Neuronal stem cell (in vitro differentiated cells): ENCODE measurements around the gene UNK.

Experiments
- DNase-seq: peaks from one replicate; pipeline ENCODE4 v3.0.0-alpha.2; 2013; ENCODE audit warnings: low spot score
- H2AFZ ChIP-seq: one replicate; pipeline ENCODE4 v1.6.1; 2013; ENCODE audit warnings: mild to moderate bottlenecking, low read length, inconsistent platforms
- H2AK5ac ChIP-seq: 2 replicates; pipeline ENCODE4 v1.6.1; 2013; ENCODE audit warnings: low read depth, mild to moderate bottlenecking, inconsistent platforms, low read length, moderate library complexity, mixed read lengths
- H2BK120ac ChIP-seq: 2 replicates; pipeline ENCODE4 v1.6.1; 2013; ENCODE audit warnings: low read depth, mild to moderate bottlenecking, inconsistent platforms, low read length, moderate library complexity, mixed read lengths
- H2BK12ac ChIP-seq: one replicate; pipeline ENCODE4 v1.6.1; 2013; ENCODE audit warnings: low read length, inconsistent platforms
- H2BK15ac ChIP-seq: 2 replicates; pipeline ENCODE4 v1.6.1; 2013; ENCODE audit warnings: mild to moderate bottlenecking, low read length, inconsistent platforms, mixed read lengths
- H2BK5ac ChIP-seq: one replicate; pipeline ENCODE4 v1.6.1; 2013; ENCODE audit warnings: inconsistent platforms, mild to moderate bottlenecking, low read length, moderate library complexity
- H3K14ac ChIP-seq: one replicate; pipeline ENCODE4 v1.6.1; 2013; ENCODE audit warnings: low read length, inconsistent platforms
- H3K18ac ChIP-seq: 2 replicates; pipeline ENCODE4 v1.6.1; 2013; ENCODE audit warnings: low read length, inconsistent platforms
- H3K23ac ChIP-seq: 2 replicates; pipeline ENCODE4 v1.6.1; 2013; ENCODE audit warnings: low read depth, mild to moderate bottlenecking, mixed read lengths, low read length, inconsistent platforms; ENCODE audit not compliant: poor library complexity
- H3K27ac ChIP-seq: replicated peaks from 3 replicates; pipeline ENCODE4 v1.5.1; 2013; ENCODE audit warnings: low read length, inconsistent platforms
- H3K27me3 ChIP-seq, 3 experiments: 2 replicates each; pipeline ENCODE4 v1.6.1; 2013; ENCODE audit warnings: low read length in 3 of 3, mild to moderate bottlenecking in 2 of 3, inconsistent platforms in 1 of 3, low read depth in 1 of 3, mixed read lengths in 1 of 3, moderate library complexity in 1 of 3; ENCODE audit not compliant: control insufficient read depth in 3 of 3, insufficient read depth in 3 of 3
- H3K36me3 ChIP-seq, 2 donors: replicated peaks in 1 of 2; 2 replicates each; pipeline ENCODE4 v1.6.1; 2013; ENCODE audit warnings: low read length in 2 of 2; ENCODE audit not compliant: control insufficient read depth in 2 of 2, insufficient read depth in 2 of 2
- H3K4ac ChIP-seq: 2 replicates; pipeline ENCODE4 v1.6.1; 2013; ENCODE audit warnings: inconsistent platforms, mild to moderate bottlenecking, low read length, moderate library complexity
- H3K4me1 ChIP-seq, 2 donors: 1 replicate in 1 of 2; 2 replicates in 1 of 2; pipeline ENCODE4 v1.6.1; 2013; ENCODE audit warnings: low read length in 2 of 2, low read depth in 1 of 2; ENCODE audit not compliant: control insufficient read depth in 2 of 2, insufficient read depth in 1 of 2
- H3K4me2 ChIP-seq: one replicate; pipeline ENCODE4 v1.6.1; 2013; ENCODE audit warnings: mild to moderate bottlenecking, low read length, inconsistent platforms; ENCODE audit not compliant: insufficient read depth, poor library complexity, severe bottlenecking
- H3K4me3 ChIP-seq, 2 donors: 2 replicates each; pipeline ENCODE4 v1.5.1; 2013; ENCODE audit warnings: low read length in 2 of 2, mild to moderate bottlenecking in 2 of 2, inconsistent platforms in 1 of 2, moderate library complexity in 1 of 2
- H3K79me1 ChIP-seq: one replicate; pipeline ENCODE4 v1.6.1; 2013; ENCODE audit warnings: low read depth, mild to moderate bottlenecking, inconsistent platforms, low read length, moderate library complexity
- H3K9ac ChIP-seq: one replicate; pipeline ENCODE4 v1.6.1; 2013; ENCODE audit warnings: mild to moderate bottlenecking, low read depth, low read length, inconsistent platforms; ENCODE audit not compliant: poor library complexity
- H3K9me3 ChIP-seq, 2 donors: replicated peaks in 1 of 2; 2 replicates each; pipeline versions ENCODE3 to v1.6.1; 2013; ENCODE audit warnings: low read length in 2 of 2, mild to moderate bottlenecking in 2 of 2, inconsistent platforms in 1 of 2, low read depth in 1 of 2, mixed read lengths in 1 of 2, moderate library complexity in 1 of 2; ENCODE audit not compliant: control insufficient read depth in 2 of 2, insufficient read depth in 1 of 2
- H4K8ac ChIP-seq: one replicate; pipeline ENCODE4 v1.6.1; 2013; ENCODE audit warnings: low read depth, mild to moderate bottlenecking, inconsistent platforms, low read length, moderate library complexity
- H4K91ac ChIP-seq: one replicate; pipeline ENCODE4 v1.6.1; 2013; ENCODE audit warnings: low read length, low read depth, mild to moderate bottlenecking, inconsistent platforms; ENCODE audit not compliant: poor library complexity
- WGBS, 2 donors: extraction: QIAGEN DNeasy Blood & Tissue Kit; methylation state at CpG; one replicate each; pipeline ENCODE4 v1.1.7; 2013; ENCODE audit warnings: missing lambda C conversion rate in 2 of 2, mixed read lengths in 1 of 2; ENCODE audit not compliant: insufficient read length in 2 of 2, insufficient replicate concordance in 1 of 2; ENCODE audit errors: extremely low coverage in 2 of 2; 5-methylcytosine and 5-hydroxymethylcytosine counted together

The UNK gene

DNA sequence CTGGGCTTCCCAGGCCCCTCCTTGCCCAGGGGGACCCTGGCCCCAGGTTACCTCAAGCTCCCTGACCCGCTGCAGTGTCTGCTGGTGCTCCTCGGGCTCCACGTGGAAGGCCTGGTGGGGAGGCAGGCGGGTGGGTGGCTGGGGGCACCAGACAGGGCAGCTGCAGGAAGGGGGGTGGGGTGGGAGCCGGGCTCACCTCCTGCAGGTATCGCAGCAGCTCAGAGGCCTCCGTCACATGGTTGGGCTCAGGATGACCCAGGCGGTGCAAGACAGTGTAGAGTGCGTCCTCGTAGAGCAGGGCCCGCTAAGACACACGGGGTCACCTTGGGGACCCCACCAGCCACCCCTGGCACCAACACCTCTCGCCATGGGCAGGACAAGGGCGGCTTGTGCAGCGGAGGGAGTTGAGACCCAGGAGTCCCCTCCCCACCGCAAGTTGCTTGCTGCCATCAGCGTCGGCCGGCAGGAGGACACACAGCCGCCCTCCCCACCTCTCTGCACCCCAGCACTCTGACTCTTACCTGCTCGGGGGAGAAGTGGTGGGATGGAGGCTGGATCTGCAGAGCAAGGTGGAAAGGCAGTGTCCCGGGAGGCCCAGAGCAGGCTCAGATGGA lies 58.5 kb downstream of the UNK start:
- no peak overlapping the region for H3K27ac ChIP-seq
- H3K4me1 ChIP-seq: peaks cover 5 to 6% of the 10 kb centered on the region in 2 donors
- WGBS, 2 donors: no CpG with 5 or more reads among the region's 22 CpGs
- no peaks in the 10 kb centered on the region for H3K9me3 ChIP-seq
- H3K27me3 ChIP-seq: no peaks in the 10 kb centered on the region
- peaks cover 21 to 23% of the 10 kb centered on the region in 2 donors for H3K36me3 ChIP-seq
- H3K14ac ChIP-seq: no peak overlapping the region
- no peaks in the 10 kb centered on the region for H3K79me1 ChIP-seq
- no peak overlapping the region for H3K4me2 ChIP-seq
- H3K23ac ChIP-seq: no peak overlapping the region
- no peak overlapping the region for H2AFZ ChIP-seq
- peak overlapping the region; percentile 83 for H2BK15ac ChIP-seq
- H2AK5ac ChIP-seq: peak overlapping the region; percentile 86
- H3K9ac ChIP-seq: peak overlapping the region; percentile 50
- H3K4me3 ChIP-seq: no peak overlapping the region
- peak overlapping the region; percentile 13 for H3K18ac ChIP-seq
- H2BK12ac ChIP-seq: peak overlapping the region; percentile 41
- H2BK120ac ChIP-seq: no peak overlapping the region
- no peak overlapping the region for H4K8ac ChIP-seq
- no peak for DNase-seq
- H4K91ac ChIP-seq: peak overlapping the region; percentile 89
- H3K4ac ChIP-seq: no peak overlapping the region
- H2BK5ac ChIP-seq: no peak overlapping the region

- Histone ChIP-seq H3K14ac (peak within 1 kb of the TSS; percentile 63), H3K4me1 (peaks cover 5 to 6% of the 10 kb centered on the region in 2 donors), H3K18ac (peak within 1 kb of the TSS; percentile 92), H4K91ac (peak within 1 kb of the TSS; percentile 89), H3K4me2 (no peak within 1 kb of the TSS), H3K27ac (no peak within 1 kb of the TSS), H4K8ac (no peak within 1 kb of the TSS), H2BK120ac (peak within 1 kb of the TSS; percentile 72), H3K4me3 (peak within 1 kb of the TSS in 1 of 2 donors; percentile 12), H2BK12ac (no peak within 1 kb of the TSS), H3K9ac (peak within 1 kb of the TSS; percentile 70), H3K4ac (peak within 1 kb of the TSS; percentile 23), H2BK15ac (peak within 1 kb of the TSS; percentile 83), H3K36me3 (peaks cover 25 to 30% of the 10 kb centered on the region in 2 donors), H3K79me1 (no peaks in the 10 kb centered on the region), H3K27me3 (no peaks in the 10 kb centered on the region), H3K9me3 (no peaks in the 10 kb centered on the region), H2BK5ac (peak within 1 kb of the TSS; percentile 53), H2AK5ac (peak within 1 kb of the TSS; percentile 86), H2AFZ (no peak within 1 kb of the TSS), H3K23ac (peak within 1 kb of the TSS; percentile 97)
- no peak for DNase-seq
- WGBS, 2 donors: no CpG with 5 or more reads among the region's 35 CpGs
Measured at GRCh38 chr17:75843577-75844529, 59.2 kb downstream of the UNK start, which contains the start of gene UNC13D. TSS of gene UNC13D (minus strand) at chr17:75844404. CDS start at chr17:75844337, 67 bp downstream.

DNA sequence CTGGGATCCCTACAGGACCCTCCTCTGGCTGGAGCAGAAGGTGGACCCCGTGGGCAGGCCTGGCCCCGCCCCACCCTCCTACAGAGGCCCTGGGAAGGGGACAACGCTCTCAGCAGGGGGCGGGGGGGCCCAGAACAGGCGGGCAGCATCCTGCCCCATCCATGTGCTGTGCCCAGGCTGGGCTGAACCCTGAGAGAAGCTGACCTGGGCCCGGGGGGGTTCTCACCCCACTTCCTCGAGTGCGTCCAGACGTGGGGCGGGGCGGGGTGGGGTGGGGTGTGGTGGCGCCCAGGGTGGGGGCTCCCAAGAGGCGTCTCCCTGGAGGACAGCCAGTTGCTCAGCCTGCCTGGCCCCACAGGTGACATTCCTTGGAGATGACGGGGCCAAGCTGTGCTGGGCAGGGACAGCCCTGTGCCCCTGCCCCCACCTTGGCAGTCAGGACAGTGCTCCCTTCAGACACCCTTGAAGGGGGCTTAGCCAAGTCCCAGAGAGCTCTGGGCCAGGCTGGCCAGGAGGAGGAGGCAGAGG lies 60.0 kb downstream of the UNK start:
- Histone ChIP-seq H3K9me3 (no peaks in the 10 kb centered on the region), H2BK15ac (no peak overlapping the region), H3K27me3 (no peaks in the 10 kb centered on the region), H3K9ac (peak overlapping the region; percentile 64), H2AFZ (no peak overlapping the region), H4K8ac (no peak overlapping the region), H3K14ac (no peak overlapping the region), H3K4me1 (peaks cover 5 to 6% of the 10 kb centered on the region in 2 donors), H3K27ac (no peak overlapping the region), H4K91ac (no peak overlapping the region), H3K18ac (peak overlapping the region; percentile 53), H2BK5ac (peak overlapping the region; percentile 53), H3K79me1 (no peaks in the 10 kb centered on the region), H2BK120ac (no peak overlapping the region), H3K4me3 (no peak overlapping the region), H3K36me3 (peaks cover 28 to 38% of the 10 kb centered on the region in 2 donors), H2BK12ac (no peak overlapping the region), H2AK5ac (peak overlapping the region; percentile 16), H3K4me2 (no peak overlapping the region), H3K23ac (no peak overlapping the region), H3K4ac (no peak overlapping the region)
- DNase-seq: no peak
- WGBS, 2 donors: no CpG with 5 or more reads among the region's 14 CpGs
